ENCODE data around the gene PCK1.

PCK1 gene

DNA sequence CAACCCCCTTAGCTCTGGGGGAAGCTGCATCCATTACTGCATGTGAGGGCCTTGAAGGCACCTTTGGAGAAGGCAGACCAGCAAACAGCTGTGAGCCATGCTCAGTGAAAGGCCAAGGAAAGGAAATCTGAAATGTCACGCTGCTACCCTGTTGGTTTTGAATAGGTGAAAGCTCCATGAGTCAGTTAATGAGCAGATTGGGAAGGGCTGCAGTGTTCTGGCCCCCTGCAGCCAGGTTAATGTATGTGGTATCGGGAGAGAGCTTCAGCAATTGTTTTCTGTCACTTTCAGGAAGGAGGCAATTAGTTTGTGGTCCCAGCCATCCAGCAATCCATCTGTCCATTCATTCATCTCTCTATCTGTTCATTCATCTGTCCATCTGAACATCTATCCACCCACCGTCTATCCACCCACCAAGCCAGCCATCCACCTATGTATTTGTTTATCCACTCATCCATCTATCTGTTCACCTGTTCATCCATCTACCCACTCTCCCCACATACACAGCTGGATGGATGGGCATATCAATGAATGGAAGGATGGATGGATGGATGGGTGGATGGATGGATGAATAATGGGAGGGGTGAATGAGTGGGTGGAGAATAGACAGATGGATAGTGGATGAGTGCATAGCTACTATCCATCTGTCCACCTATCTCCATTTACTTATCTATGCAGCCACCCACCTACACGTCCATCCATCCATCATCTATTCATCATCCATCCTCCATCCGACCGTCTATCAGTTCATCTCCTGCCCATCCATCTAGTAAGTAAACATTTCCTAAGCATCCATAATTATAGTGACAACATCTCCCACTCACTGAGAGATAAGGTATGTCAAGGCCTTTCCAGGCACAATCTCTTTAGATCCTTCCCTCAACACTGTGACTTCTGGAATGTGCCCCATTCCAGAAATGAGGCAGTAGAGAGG is 16.0 kb downstream of the PCK1 start:
- Histone ChIP-seq H3K36me3 (ENCODE audit: control insufficient read depth, insufficient read depth, low read length) (no peaks in the 10 kb centered on the region), H3K9me3 (ENCODE audit: control insufficient read depth, low read length) (no peaks in the 10 kb centered on the region), H3K4me3 (ENCODE audit: insufficient read depth, low read depth, low read length) (no peak overlapping the region), H3K27ac (ENCODE audit: insufficient read depth, low read depth, low read length, poor library complexity, severe bottlenecking) (no peak overlapping the region), H3K4me1 (ENCODE audit: control insufficient read depth, insufficient read depth, low read length) (peaks cover 12% of the 10 kb centered on the region), H3K27me3 (ENCODE audit: control insufficient read depth, insufficient read depth, low read length, poor library complexity, severe bottlenecking) (no peaks in the 10 kb centered on the region)
- 80% methylated on average over 6 of the region's 6 CpGs for WGBS, 2 experiments

DNA sequence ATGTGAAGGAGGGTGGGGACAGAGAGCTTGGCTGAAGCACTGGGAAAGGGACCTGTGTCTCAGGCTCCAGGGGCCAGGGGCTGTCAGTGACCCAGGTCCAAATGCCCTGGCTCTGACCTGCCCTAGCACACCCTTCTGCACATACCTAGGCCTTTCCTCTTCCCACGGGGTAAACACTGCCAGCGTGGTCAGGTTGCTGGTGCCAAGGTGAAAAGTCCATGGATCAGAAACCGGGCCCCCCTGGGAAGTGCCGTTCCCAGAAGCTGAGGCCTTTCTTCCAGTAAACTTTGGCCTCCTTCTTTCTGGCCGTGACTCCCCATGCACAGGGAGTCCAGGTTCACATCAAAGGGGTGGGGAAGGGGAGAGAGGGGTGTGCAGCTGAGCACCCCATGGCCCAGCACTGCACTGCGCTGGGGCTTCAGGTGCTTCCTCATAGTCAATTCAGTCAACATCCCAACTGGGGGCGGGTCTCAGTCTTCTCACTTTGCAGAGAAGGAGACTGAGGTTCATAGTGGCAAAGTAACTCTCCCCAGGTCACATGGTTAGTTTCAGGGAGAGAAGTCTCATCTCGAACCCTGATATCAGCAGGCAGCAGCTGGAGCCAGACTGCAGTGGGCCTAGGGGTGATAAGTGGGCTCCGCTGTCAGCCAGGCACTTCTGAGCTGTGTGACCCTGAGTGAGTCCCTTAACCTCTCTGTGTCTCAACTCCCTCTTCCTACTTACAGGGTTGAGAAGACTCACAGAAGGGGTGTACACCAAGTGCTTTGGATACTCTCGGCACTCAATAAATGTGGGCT is 17.0 kb downstream of the PCK1 start:
- H3K27me3 ChIP-seq (ENCODE audit: control insufficient read depth, insufficient read depth, low read length, poor library complexity, severe bottlenecking) = no peaks in the 10 kb centered on the region

DNA sequence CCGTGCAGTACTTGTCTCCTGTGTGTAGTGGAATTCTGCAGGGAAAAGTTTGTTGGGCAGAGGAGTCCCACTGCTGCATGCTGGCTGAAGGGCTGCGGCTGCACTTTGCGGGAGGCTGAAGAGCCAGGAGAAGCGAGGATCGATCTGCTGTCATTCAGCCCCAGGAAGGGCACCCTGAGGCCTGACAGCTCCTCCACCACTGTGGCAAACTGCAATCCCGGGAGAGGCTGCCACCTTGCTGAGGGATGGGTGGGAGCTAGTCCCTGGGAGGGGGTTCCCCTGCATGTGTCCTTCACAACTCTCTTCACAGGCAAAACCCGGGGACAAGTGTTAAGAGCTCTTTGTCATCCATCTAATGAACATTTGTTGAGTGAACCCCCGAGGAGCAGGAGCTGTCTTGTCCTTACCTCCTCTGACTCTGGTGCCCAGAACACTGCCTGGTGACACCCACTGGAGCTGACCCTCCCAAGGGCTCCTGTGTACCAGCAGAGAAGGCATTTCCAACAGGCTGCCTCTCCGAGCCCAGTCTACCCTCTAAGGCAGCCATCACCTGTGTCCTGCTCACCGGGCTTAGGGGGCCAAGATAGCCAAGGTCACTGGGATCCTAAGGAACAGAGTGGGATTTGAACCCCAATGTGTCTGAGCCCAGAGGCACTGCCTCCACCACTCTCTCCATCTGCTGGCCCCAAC is 17.7 kb downstream of the PCK1 start:
- Histone ChIP-seq H3K4me3 (ENCODE audit: insufficient read depth, low read depth, low read length) (no peak overlapping the region), H3K27ac (ENCODE audit: insufficient read depth, low read depth, low read length, poor library complexity, severe bottlenecking) (no peak overlapping the region), H3K27me3 (ENCODE audit: control insufficient read depth, insufficient read depth, low read length, poor library complexity, severe bottlenecking) (no peaks in the 10 kb centered on the region), H3K4me1 (ENCODE audit: control insufficient read depth, insufficient read depth, low read length) (peaks cover 12% of the 10 kb centered on the region), H3K9me3 (ENCODE audit: control insufficient read depth, low read length) (no peaks in the 10 kb centered on the region), H3K36me3 (ENCODE audit: control insufficient read depth, insufficient read depth, low read length) (no peaks in the 10 kb centered on the region)
- WGBS, 2 experiments = 92 to 93% methylated on average over 10 of the region's 10 CpGs

More for the DNA sequence above, 17.0 kb downstream of the PCK1 start:
- no peak overlapping the region for H3K4me3 ChIP-seq (ENCODE audit: insufficient read depth, low read depth, low read length)
- 91 to 94% methylated on average over 10 of the region's 10 CpGs for WGBS, 2 experiments
- H3K27ac ChIP-seq (ENCODE audit: insufficient read depth, low read depth, low read length, poor library complexity, severe bottlenecking) = no peak overlapping the region
- no peaks in the 10 kb centered on the region for H3K9me3 ChIP-seq (ENCODE audit: control insufficient read depth, low read length)
- no peaks in the 10 kb centered on the region for H3K36me3 ChIP-seq (ENCODE audit: control insufficient read depth, insufficient read depth, low read length)
- peaks cover 12% of the 10 kb centered on the region for H3K4me1 ChIP-seq (ENCODE audit: control insufficient read depth, insufficient read depth, low read length)

GRCh38 chr20:57579331-57579897 is 18.5 kb downstream of the PCK1 start:
- WGBS, 2 experiments = 85% methylated on average over 11 of the region's 11 CpGs
- no peak overlapping the region for H3K27ac ChIP-seq (ENCODE audit: insufficient read depth, low read depth, low read length, poor library complexity, severe bottlenecking)
- H3K9me3 ChIP-seq (ENCODE audit: control insufficient read depth, low read length) = no peaks in the 10 kb centered on the region
- H3K36me3 ChIP-seq (ENCODE audit: control insufficient read depth, insufficient read depth, low read length) = no peaks in the 10 kb centered on the region
- peaks cover 12% of the 10 kb centered on the region for H3K4me1 ChIP-seq (ENCODE audit: control insufficient read depth, insufficient read depth, low read length)
- H3K4me3 ChIP-seq (ENCODE audit: insufficient read depth, low read depth, low read length) = no peak overlapping the region
- no peaks in the 10 kb centered on the region for H3K27me3 ChIP-seq (ENCODE audit: control insufficient read depth, insufficient read depth, low read length, poor library complexity, severe bottlenecking)

DNA sequence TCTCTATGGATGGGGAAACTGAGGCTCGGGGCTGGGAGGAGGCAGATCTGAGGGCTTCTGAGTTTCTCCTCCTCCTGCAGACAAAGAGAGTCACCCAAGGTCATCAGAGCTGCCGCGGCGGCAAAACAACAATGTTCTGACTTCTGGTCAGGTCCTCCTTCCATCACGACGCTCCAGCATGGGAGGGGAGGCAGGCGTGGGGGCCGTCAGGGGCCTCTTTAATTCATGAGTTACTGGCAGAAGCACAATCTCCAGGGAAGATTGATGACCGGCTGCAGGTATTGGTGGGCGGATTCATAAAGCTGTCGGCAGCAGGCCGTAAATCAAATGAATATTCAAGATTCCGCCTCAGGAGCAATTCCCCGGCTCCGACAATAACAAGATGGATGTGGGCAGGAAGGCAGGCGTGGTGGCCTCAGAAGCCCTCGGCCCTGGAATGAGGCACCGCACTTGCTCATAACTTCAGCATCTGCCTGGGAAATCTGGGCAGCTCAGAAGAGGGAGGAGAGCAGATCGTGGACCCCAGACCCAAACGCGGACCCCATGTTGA is 19.1 kb downstream of the PCK1 start:
- Histone ChIP-seq H3K4me3 (ENCODE audit: insufficient read depth, low read depth, low read length) (no peak overlapping the region), H3K9me3 (ENCODE audit: control insufficient read depth, low read length) (no peaks in the 10 kb centered on the region), H3K27ac (ENCODE audit: insufficient read depth, low read depth, low read length, poor library complexity, severe bottlenecking) (no peak overlapping the region), H3K27me3 (ENCODE audit: control insufficient read depth, insufficient read depth, low read length, poor library complexity, severe bottlenecking) (no peaks in the 10 kb centered on the region), H3K36me3 (ENCODE audit: control insufficient read depth, insufficient read depth, low read length) (no peaks in the 10 kb centered on the region), H3K4me1 (ENCODE audit: control insufficient read depth, insufficient read depth, low read length) (peaks cover 12% of the 10 kb centered on the region)
- 84 to 88% methylated on average over 21 of the region's 21 CpGs for WGBS, 2 experiments

DNA sequence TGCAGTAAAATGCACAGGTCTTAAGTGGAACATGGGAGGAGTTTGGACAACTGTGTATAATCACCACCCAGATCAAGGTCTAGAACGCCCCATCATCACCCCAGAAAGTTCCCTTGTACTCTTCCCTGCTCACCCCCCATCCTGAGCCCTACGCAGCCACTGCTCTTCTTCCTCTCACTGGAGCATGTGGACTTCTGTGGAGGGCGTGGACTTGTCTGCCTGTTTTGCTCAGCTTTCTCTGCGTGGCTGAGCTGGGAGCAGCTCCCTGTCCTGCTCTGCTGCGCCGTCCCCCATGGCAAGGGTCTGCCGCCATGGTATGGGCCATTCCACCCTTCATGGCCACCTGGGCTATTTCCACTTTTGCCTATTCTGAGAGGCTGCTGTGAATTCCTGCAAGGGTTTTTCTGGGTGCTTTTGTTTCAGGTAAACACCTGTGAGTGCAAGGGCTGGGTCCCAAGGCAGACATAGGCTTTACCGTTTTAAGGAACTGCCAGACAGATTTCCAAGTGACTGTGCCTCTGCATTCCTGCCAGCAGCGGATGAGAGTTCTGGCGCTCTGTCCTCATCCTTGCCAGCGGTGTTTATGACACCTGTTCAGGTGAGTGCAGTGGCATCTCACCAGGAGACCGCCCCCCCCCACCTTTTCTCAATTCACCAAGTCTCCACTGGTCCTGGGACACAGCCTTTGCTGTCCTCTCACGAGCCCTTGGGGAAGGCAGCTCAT is 19.7 kb downstream of the PCK1 start:
- H3K27me3 ChIP-seq (ENCODE audit: control insufficient read depth, insufficient read depth, low read length, poor library complexity, severe bottlenecking) = no peaks in the 10 kb centered on the region
- WGBS, 2 experiments = 94 to 95% methylated on average over 13 of the region's 13 CpGs
- H3K4me3 ChIP-seq (ENCODE audit: insufficient read depth, low read depth, low read length) = no peak overlapping the region
- no peaks in the 10 kb centered on the region for H3K36me3 ChIP-seq (ENCODE audit: control insufficient read depth, insufficient read depth, low read length)
- no peaks in the 10 kb centered on the region for H3K9me3 ChIP-seq (ENCODE audit: control insufficient read depth, low read length)
- H3K4me1 ChIP-seq (ENCODE audit: control insufficient read depth, insufficient read depth, low read length) = peaks cover 12% of the 10 kb centered on the region
- H3K27ac ChIP-seq (ENCODE audit: insufficient read depth, low read depth, low read length, poor library complexity, severe bottlenecking) = no peak overlapping the region

DNA sequence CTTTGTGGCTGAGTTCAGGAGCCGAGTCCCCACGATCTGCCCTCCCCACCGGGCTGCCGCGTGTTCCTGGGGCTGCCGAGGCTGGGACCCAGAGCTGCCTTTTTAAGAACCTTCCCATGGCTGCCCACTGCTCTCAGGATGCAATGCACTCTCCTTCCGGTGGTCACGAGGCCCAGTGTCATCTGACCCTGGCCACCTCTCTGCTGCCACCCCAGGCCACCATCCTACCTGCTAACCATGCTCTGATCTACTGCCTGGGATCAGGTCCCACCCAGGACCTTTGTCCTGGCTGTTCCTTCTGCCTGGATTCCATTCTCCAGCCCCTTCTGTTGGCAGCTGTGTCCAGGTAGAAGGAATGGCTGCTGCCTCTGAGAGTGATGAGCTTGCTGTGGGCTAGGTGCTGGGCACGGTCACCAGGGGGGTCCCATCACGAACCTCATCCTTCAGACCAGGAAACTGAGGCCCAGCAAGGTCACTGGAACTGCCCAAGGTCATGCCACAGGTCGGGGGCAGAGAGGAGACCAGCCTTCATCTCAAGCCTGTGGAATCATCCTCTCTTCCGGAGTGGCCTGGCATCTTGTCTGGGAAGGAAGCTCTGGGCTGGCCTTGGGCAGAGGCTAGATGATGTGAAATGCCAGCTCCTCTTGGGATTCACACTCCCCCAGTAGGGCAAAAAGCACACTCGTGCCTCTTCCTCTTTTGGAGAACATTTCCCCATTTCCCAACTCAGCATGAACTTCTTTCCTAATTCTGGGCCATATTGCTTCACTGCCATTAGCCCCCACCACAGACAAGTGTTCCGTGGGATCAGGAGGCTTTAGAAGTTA is 20.5 kb downstream of the PCK1 start:
- H3K4me3 ChIP-seq (ENCODE audit: insufficient read depth, low read depth, low read length) = no peak overlapping the region
- H3K36me3 ChIP-seq (ENCODE audit: control insufficient read depth, insufficient read depth, low read length) = no peaks in the 10 kb centered on the region
- no peak overlapping the region for H3K27ac ChIP-seq (ENCODE audit: insufficient read depth, low read depth, low read length, poor library complexity, severe bottlenecking)
- H3K9me3 ChIP-seq (ENCODE audit: control insufficient read depth, low read length) = no peaks in the 10 kb centered on the region
- H3K27me3 ChIP-seq (ENCODE audit: control insufficient read depth, insufficient read depth, low read length, poor library complexity, severe bottlenecking) = no peaks in the 10 kb centered on the region
- H3K4me1 ChIP-seq (ENCODE audit: control insufficient read depth, insufficient read depth, low read length) = peaks cover 13% of the 10 kb centered on the region
- WGBS, 2 experiments = 91 to 92% methylated on average over 14 of the region's 14 CpGs

- Histone ChIP-seq H3K4me3 (ENCODE audit: insufficient read depth, low read depth, low read length) (no peak overlapping the region), H3K27ac (ENCODE audit: insufficient read depth, low read depth, low read length, poor library complexity, severe bottlenecking) (no peak overlapping the region), H3K9me3 (ENCODE audit: control insufficient read depth, low read length) (no peaks in the 10 kb centered on the region), H3K27me3 (ENCODE audit: control insufficient read depth, insufficient read depth, low read length, poor library complexity, severe bottlenecking) (no peaks in the 10 kb centered on the region), H3K4me1 (ENCODE audit: control insufficient read depth, insufficient read depth, low read length) (peaks cover 8% of the 10 kb centered on the region), H3K36me3 (ENCODE audit: control insufficient read depth, insufficient read depth, low read length) (no peaks in the 10 kb centered on the region)
- WGBS, 2 experiments = 93 to 96% methylated on average over 5 of the region's 5 CpGs
These were observed 21.1 kb downstream of the PCK1 start for GRCh38 chr20:57582029-57582378.
